Measurements from ENCODE around the gene HORMAD2.
A peak's percentile ranks its signal among the peaks of the same experiment; 100 is the strongest.
"Not testable (repeated sequence)": the region's sequence is repeated elsewhere in the genome, so short reads cannot be mapped to it uniquely, and the experiment has no call there.

HORMAD2 gene

DNA sequence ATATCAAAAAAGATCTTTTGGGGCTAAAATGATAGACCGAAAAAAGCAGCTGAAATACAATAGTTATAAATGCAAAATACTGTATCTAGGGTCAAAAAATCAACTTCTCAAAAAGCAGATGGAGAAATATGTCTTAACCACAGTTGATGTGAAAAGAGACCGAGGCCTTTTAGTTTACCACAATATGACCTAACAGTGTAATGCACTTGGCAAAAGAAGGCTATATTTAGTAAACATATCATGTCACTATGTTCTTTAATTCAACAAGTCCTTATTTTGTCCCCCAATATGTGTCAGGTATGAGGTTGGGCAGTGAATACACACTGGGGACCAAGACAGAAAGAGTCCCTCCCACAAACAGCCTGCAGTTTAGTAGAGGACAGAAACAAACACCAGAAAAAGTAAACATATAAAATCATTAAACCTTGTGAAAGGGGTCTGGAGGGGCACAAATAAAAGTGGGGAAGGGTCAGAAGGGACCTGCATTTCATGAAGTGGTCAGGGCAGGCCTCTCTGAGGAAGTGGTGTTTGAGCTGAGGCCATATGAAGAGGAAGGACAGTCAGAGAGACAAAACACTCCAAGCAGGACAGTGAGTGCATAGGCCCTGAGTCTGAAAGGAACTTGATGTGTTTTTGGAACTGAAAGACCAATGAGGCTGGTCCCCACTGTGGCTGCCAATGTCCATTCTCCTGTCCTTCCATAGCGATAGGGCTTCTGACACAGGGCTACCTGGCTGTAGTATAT, 112.9 kb downstream of the HORMAD2 start:
- DNase-seq = no peak

DNA sequence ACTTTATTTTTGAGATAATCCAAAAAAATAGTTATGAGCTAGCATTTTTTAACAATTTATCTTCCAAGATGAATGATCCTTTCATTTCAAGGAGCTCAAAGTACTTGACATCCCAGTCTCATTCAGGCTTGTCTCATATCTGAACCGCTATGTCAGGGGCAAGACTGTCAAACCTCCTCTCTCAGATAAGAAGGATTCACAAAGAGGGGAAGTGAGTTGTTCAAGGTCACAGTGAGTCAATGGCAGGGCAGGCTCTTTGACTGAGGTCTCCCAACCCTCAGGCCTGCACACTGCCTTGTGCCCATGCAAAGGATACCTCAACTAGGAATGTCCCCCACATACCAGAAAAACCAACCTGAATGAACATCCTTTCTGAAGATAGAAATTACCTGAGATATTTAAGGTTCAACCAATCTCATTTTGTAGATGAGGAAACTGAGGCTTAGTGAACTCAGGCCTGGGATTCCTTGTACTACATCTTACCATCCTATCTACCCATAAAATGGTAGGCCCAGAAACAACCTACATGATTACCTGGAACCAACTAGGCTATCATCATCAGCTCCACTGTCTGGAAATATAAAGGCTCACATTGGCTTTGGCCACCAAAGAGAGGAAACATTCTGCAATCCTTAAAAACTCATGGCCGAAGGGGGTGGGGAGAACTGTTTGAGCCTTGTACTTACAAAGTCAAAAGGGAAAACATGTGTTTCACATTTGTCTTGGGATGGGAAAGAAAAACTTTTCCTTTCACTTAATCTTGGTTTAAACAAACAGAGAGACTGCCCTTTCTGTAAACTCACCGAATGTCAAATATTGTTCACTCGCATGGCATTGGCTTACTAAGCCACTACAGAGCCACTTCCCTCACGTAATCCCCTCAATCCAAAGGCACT, 115.2 kb downstream of the HORMAD2 start:
- no peak for DNase-seq

DNA sequence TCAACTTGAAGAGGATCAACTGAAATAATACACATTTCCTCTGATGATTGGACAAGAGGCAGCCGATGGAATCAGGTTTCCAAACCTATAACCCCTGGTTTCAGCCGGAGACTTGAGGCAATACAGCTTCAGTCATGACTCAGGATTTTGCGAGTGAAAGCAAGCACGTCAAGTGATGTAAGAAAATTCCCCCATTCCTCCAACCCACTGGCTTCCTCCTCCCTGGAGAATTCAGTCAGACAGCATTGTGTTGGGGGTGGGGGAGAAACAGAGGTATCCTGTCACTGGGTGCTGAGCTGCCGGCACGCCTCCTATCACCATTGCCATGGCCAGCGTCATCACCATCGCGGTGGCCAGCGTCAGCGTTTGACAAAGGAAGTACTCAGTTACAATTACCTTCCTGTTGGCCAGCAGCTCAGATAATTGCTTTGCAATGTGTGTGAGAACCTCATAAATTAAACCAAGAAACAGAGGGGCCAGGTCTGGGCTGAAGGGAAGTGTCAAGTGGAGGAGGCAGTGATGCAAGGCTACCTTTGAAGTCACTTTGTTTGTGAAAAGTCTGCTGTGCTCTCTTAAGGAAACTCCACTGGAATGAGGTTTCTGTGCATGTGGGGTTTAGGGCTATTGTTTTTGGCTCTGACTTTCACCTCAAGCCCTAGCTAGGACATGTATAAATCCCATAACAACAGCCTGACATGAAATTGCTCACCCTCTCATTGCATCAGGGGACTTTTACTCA, 116.0 kb downstream of the HORMAD2 start:
- no peak for DNase-seq

DNA sequence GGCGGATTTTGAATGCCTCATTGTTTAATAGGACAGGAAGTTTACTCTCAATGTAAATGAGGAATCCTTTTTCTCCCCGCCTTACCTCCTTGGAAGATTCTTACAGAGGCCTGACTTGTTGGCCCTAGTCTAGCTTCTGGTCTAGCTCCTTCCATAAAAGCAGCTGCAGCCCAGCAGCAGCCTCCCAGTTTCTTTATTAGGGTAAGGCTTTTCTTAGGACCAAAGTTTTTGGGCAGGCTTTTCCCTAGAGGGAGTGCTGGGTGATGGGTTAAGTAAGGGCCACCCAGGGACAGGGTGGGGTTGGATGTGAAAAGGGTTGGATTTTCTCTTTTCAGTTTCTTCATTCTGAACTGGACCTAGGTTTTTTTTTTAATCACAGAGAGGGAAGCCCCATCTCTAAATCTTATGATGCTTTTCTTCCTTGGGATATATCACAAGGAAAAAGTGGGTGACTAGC, 116.6 kb downstream of the HORMAD2 start:
- no peak for DNase-seq

DNA sequence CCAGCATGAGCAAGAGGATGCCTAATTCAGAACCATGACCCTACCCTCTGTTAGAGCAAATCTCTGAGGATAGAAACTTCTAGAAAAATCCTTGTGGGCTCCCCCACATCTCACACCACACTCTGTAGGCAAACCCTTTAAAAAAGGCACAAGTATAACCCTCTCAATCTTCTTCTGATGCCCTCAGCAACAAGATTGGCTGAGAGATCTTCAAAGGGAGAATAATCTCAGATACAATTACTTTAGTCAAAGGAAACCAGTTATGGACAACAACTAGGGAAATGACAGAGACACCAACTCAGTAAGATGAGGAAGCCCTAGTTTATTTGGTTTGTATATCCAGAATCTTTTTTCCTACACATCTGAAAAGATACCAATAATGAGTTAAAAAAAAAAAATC, 117.1 kb downstream of the HORMAD2 start:
- DNase-seq = no peak

DNA sequence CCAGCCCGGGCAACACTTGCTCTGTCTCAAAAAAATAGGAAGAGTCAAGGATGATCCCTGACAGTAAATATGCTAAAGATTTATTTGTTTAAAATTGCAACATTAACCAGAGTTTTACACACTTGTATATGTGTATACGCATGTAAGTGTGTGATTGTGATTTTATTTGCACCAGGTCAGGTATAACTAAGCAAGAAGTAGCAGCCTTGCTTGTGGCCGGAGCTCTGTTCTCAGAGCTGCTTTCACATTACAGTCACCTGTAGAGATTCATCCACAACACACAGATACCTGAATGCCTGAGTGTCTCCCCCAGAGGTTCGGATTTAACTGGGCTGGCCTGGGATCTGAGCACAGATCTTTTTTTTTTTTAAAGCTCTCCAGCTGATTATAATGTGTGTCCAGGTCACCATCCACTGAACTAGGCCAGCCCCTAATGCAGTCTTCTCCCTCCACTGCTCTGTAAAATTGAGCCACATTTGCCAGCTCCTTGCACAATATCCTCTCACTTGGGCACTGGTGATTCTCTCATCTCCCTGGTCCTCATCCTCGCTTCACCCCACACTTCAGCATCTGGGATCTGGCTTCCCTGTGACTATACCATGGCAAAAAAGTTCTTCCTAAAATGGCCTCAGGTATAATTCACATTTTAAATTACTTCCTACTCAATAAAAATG, 118.0 kb downstream of the HORMAD2 start:
- DNase-seq = peak in 1 of 2 experiments; percentile 6

DNA sequence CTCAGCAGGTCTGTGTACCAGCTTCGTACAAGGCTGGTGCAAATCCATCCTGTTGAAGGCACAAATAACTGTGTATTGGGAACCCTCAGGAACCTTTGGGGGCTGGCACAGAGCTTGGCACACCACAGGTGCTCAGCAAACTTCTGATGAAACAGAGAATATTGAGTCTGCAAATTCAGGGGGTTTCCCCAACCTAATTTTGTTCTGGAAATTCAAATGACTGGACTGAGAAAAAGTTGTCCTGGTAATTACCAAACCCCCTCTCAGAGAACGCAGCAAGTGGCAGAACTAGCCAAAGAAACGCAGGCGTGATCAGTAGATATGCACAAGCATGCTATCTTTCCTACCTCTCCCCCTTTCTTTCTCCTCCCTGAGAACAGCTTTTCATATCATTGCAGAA, 118.7 kb downstream of the HORMAD2 start:
- DNase-seq = no peak

DNA sequence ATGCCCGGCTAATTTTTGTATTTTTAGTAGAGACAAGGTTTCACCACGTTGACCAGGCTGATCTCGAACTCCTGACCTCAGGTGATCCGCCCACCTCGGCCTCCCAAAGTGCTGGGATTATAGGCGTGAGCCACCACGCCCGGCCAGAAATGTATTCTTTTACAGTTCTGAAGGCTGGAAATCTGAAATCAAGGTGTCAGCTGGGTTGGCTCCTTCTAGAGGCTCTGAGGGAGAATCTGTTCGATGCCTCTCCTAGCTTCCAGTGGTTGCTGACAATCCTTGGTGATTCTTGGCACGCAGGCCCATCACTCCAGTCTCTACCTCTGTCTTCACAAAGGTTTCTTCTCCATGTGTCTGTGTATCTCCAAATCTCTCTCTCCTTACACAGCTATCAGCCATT, 120.6 kb downstream of the HORMAD2 start:
- DNase-seq = not testable (repeated sequence)

DNA sequence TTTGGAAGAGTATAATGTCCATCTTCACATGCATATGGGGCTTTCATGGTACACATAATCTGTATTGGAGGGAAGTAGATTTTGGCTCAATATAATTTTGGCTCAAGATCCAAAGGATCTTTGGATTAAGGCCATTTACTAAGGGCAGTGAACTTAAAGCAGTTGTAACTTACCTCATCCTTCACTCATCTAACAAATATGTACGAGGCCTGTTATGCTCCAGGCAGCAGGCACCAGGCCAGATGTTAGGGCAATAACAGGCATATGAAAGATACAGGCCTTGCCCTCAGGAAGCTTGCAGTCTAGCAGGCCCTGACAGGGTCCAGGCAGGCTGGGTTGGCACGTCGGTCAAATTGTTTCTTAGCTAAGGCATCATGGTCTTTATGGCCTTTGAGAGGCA, 121.7 kb downstream of the HORMAD2 start:
- no peak for DNase-seq

DNA sequence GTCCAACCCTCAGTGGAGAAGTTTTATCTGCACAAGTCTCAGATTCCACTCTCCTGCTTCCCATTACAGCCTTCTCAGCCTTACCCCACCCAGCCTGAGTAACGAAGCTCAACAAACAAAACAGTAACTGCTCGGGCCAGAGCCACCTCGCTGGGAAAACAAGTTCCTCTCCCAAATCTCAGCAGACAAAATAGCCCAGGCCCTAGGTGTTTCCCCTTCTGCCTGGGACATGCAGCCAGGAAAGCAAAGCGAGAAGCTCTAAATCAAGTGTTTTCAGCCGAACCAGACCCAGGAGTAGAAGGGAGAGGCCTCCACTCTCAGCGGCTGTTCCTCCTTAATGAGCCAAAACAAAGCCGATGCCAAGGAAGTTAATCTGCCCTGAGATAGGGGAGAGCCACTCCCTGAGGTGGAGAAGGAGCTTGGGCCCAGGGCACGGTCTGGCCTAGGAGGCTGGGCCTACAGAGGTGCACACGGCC, 122.3 kb downstream of the HORMAD2 start:
- DNase-seq = no peak

DNA sequence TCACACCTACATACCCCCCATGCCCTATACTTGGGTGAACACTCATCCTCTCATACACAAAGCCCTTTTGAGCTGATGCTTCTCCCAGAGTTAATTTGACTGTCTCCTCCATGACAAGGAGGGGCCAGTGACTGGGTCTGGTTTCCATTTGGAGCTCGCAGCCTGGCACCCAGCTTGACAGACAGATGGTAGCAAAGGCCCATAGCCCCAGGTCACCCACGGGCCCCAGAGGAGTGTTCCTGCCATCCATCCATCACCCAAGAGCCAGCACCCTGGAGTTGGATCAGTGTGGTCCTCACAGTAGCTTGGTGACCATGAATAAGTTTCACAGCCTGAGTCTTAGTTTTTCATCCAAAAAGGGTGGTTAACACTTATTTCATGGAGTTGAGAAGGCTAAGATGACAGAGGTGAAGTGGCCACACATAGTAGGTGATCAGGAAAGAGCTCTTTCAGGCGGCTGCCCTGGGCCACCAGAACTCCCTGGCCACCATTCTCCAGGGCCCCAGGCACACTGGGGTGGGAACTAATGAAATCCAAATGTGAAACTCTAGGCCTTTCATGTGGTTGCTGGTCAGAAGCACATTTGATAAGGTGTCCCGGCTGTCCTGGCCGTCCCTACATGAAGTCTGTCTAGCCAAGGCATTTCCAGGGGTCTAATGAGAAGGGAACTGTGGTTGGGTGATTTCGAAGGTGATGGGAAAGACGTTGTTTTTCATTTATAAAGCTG, 123.9 kb downstream of the HORMAD2 start:
- DNase-seq = no peak

DNA sequence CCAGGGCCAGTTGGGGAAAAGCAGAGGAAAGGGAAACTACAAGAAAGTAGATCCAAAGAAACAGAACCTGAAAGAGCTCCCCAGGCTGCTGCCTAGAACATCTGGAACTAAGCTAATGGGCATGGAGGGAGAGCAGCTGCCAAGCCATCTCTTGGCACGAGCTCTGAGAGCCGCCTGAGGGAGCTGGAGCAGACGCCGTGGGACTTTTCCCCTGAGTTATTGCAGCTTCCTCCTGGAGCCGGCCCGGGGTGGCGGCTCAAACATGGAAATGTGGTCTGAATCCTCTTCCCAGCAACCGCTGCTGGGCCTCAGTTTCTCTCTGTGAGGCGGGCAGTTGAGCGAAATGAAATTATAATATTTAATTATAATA, 124.5 kb downstream of the HORMAD2 start:
- no peak for DNase-seq

DNA sequence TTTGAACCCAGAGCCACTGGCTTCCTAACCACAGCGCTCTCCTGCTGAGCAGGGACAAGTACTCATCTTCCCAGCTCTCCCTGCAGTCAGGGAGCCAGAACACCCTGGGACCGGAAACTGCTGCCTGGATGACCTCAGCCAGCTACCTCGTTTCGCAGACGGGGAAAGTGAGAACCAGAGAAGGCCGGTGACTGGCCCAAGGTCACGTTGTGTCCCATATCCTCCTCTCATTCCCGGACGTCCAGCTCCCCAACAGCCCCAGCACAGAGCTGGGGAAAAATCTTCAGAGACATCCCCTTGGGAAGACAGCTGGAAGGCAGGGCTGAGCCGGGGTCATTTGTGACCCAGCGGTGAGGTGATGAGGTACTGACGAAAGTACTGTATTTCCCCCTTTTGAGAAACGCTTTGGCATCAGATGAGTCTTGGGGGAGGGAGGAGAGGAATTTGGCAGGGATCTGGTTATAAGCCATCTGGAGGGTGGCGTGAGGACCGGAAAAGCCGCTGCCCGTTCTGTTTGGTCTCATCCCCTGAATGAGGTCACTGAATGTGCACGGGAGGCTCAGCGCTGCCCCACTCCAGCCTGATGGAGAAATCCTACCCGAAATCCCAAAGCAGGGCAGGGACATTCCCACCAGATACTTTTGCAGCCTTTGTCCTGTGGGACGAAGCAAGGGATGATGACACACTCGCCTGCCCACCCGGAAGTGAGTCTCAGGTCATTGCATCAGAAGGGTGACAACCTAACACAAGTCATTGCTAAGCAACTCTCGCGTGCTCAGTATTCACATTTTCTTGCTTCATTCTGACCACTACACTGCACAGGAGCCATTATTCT, 125.2 kb downstream of the HORMAD2 start:
- no peak for DNase-seq

DNA sequence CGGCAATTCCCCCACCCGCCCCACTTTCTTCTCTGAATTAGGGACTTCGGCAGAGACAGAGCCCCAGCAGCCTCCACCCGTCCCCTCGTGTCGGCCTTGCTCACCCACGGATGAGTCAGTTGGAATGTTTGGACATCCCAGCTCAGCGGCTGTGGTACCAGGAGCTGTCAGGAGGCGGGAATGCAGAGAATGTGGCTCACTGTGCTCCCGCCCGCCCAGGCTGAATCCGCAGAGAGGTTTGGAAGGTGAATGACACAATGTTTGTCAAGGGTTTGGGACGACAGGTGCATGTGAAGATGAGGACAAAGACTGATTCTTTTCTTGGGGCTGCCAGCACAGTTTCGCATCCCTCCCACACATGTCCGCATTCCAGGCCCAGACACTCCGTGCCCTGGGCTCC, 126.7 kb downstream of the HORMAD2 start:
- no peak for DNase-seq

DNA sequence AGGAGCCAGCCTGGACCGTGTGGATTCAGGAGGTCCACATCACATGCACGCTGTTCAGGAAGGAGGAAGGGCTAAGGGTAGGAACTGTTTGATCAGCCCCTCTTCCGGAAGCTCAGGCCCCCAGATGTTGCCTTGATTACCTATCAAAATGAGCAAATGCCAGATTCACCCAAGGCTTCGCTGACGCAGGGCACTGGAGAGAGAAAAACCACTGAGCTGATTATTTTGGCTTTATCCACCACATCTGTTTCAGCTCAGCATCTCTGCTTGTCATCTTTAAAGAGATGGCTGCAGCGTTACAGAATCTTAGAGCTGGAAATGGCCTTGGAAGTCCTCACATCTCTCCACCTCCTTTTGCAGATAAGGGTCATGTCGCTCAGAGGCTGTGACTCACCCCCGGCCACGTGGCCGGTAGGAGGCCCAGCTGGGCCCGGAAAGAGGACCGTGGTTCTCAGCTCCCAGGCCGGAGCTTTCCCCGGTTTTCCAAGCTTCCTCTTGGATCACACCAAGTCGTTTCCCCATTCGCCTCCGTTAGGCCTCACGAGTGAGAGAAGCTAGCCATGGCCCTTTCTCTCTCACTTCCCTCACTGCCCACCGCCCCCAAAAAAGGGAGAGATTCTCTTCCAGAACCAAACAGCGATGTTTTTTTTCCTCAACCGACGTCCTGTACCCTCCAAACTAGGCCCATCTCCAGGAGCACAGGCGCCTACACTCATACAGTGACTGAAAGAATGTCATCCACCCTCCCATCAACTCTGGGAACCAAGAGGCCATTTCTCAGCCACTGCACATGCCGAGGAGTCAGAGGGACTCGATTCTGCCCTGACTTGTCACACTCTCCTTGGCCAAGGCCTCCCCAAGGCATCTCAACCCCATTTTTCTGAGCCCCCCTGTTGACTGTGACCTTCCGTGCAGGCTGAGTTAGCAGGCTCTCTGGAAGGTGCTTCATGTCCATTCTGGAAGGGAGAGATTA, 128.7 kb downstream of the HORMAD2 start:
- no peak for DNase-seq

DNA sequence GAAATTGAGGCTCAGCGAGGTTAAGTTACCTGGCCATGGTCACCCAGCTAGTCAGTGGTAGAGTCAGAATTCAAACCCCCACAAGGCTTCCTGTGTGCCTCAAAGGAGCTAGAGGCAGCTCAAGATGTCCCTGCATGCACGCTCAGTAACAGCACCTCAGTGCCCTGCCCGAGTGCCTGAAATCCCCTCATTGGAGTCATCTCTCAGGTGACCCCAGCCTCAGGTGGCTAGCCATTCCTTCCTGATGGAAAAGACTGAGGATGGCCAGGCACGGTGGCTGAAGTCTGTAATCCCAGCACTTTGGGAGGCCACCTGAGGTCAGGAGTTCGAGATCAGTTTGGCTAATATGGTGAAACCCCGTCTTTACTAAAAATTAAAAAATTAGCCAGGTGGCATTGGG, 129.4 kb downstream of the HORMAD2 start:
- DNase-seq = no peak

DNA sequence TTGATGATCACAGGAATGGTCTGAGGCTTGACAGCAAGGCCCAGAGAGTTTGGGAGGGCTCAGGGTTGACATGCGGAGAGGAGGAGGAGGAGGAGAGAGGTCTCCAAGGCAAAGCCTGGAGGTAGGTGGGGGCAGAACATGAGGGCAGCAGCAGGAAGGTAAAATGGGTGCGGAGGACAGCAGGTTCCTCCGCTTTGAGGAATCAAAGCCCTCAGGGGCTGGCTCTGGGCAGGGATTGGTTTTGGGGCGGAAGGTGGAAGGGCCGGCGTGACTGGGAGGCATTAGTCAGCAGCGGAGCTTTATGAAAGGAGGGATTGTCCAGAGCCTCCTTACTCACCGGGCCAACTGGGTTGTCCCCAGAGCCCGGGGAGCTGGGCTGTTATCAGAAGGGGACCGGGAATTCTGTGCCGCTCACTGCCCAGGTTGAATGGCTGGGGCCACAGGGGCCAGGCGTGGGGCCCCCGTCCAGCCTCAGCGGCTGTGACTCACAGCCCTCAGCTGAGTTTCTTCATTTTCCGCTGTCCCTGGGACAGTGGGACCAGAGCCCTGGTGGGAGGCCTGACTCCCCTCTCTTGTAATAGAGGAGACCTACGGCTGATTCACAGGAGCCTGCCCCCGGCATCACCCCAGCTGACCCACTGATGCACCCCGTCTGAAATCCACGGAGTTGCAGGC, 130.1 kb downstream of the HORMAD2 start:
- DNase-seq = no peak

DNA sequence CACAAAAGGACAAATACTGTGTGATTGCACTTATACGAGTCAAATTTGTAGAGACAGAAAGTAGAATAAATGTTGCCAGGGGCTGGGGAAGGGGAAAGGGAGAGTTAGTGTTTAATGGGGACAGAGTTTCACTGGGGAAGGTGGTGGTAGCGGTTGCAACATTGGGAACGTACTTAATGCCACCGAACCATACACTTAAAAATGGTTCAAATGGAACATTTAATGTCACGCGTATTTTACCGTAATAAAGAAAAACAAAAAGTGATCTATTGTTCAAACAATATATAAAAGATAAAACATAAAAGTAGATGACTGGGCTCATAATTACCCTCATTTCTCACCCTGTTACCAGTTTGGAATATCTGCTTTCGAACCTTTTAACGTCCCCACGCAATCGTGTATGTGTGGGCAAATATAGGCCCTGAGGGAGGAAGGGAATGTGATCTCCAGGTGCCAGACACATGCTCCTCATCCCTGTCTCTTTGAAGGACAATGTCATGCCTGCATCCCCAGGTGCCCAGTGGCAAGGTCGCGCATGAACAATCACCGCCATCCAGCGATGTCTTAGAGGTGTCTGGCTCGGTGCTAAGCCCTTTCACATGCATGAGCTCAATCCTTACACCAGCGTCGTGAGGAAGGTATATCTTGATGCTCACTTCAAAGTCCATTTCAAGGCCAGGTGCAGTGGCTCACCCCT, 131.0 kb downstream of the HORMAD2 start:
- no peak for DNase-seq

Measured in AML-193 (cell line).